HepG2 (cell line): Measurements from ENCODE around the gene U2AF1L4. TPM values are rescaled to one million over a fixed set of nuclear protein-coding genes. Genes with fewer than 3 reads are reported as not detected.

Experiments used
- AHR ChIP-seq: IDR thresholded peaks from 2 replicates; pipeline ENCODE4 v1.6.1; 2018; ENCODE audit warnings: missing genetic modification reagents, missing compliant biosample characterization
- AKAP8 ChIP-seq: sonication (generic); formaldehyde crosslinking; IDR thresholded peaks from 2 replicates; pipeline ENCODE4 v1.5.1; 2020; ENCODE audit warnings: mild to moderate bottlenecking, missing genetic modification reagents
- ATF5 ChIP-seq: sonication (generic); formaldehyde crosslinking; IDR thresholded peaks from 2 replicates; pipeline ENCODE4 v1.4.0; 2020; ENCODE audit warnings: mild to moderate bottlenecking, low read depth, missing genetic modification reagents
- ATRX ChIP-seq: sonication (generic); formaldehyde crosslinking; IDR thresholded peaks from 2 replicates; pipeline ENCODE4 v1.4.0; 2020; ENCODE audit warnings: missing genetic modification reagents, borderline replicate concordance
- CBFB ChIP-seq: sonication (generic); formaldehyde crosslinking; IDR thresholded peaks from 2 replicates; pipeline ENCODE4 v1.4.0; 2020; ENCODE audit warnings: missing genetic modification reagents
- FIP1L1 ChIP-seq: fragments of 200-400 bp; formaldehyde crosslinking; IDR thresholded peaks from 2 replicates; pipeline ENCODE4 v1.6.1; 2018; ENCODE audit warnings: low read depth, mild to moderate bottlenecking, low read length, moderate library complexity, borderline replicate concordance; ENCODE audit not compliant: insufficient read depth
- GATAD2A ChIP-seq: IDR thresholded peaks from 2 replicates; pipeline ENCODE4 v1.6.1; 2016
- MYC ChIP-seq: sonication (generic); formaldehyde crosslinking; IDR thresholded peaks from 2 replicates; pipeline ENCODE4 v1.9.0; 2021; ENCODE audit warnings: missing genetic modification reagents, borderline replicate concordance
- NRL ChIP-seq: sonication (generic); formaldehyde crosslinking; IDR thresholded peaks from 2 replicates; pipeline ENCODE4 v1.5.0; 2020; ENCODE audit warnings: missing genetic modification reagents, mild to moderate bottlenecking, moderate library complexity, borderline replicate concordance
- PBX3 ChIP-seq: sonication (generic); formaldehyde crosslinking; IDR thresholded peaks from 2 replicates; pipeline ENCODE4 v1.8.1; 2023; ENCODE audit warnings: missing genetic modification reagents, inconsistent platforms, borderline replicate concordance
- REPIN1 ChIP-seq: sonication (generic); formaldehyde crosslinking; IDR thresholded peaks from 2 replicates; pipeline ENCODE4 v1.8.0; 2022; ENCODE audit warnings: missing genetic modification reagents, low read depth, mild to moderate bottlenecking, borderline replicate concordance
- REXO4 ChIP-seq: sonication (generic); formaldehyde crosslinking; IDR thresholded peaks from 2 replicates; pipeline ENCODE4 v1.8.0; 2022; ENCODE audit warnings: missing genetic modification reagents, mild to moderate bottlenecking, borderline replicate concordance
- RFX3 ChIP-seq: IDR thresholded peaks from 2 replicates; pipeline ENCODE4 v1.6.1; 2016; ENCODE audit warnings: missing biosample characterization, missing genetic modification reagents
- RFX5 ChIP-seq: IDR thresholded peaks from 2 replicates; pipeline ENCODE4 v1.6.1; 2011; ENCODE audit warnings: low read depth, low read length, improper control_type of control experiment
- THAP7 ChIP-seq: sonication (generic); formaldehyde crosslinking; IDR thresholded peaks from 2 replicates; pipeline ENCODE4 v1.8.1; 2023; ENCODE audit warnings: mild to moderate bottlenecking, missing genetic modification reagents
- YEATS2 ChIP-seq: sonication (generic); formaldehyde crosslinking; IDR thresholded peaks from 2 replicates; pipeline ENCODE4 v1.4.0; 2020; ENCODE audit warnings: missing genetic modification reagents, borderline replicate concordance
- ZFP62 ChIP-seq: sonication (generic); formaldehyde crosslinking; IDR thresholded peaks from 2 replicates; pipeline ENCODE4 v1.4.0; 2020; ENCODE audit warnings: missing genetic modification reagents
- ZNF281 ChIP-seq: sonication (generic); formaldehyde crosslinking; IDR thresholded peaks from 2 replicates; pipeline ENCODE4 v1.4.0; 2020; ENCODE audit warnings: missing genetic modification reagents, borderline replicate concordance
- ZNF558 ChIP-seq: sonication (generic); formaldehyde crosslinking; IDR thresholded peaks from 2 replicates; pipeline ENCODE4 v1.9.0; 2022; ENCODE audit warnings: mild to moderate bottlenecking, missing genetic modification reagents, borderline replicate concordance
- ZNF644 ChIP-seq: IDR thresholded peaks from 2 replicates; pipeline ENCODE4 v1.6.1; 2016; ENCODE audit warnings: low read depth
- ZNF781 ChIP-seq: sonication (generic); formaldehyde crosslinking; IDR thresholded peaks from 2 replicates; pipeline ENCODE4 v1.5.1; 2020; ENCODE audit warnings: borderline replicate concordance, mild to moderate bottlenecking, missing genetic modification reagents; ENCODE audit errors: not compliant biosample characterization
- polyA plus RNA-seq, 8 experiments: library from polyadenylated mRNA; depleted of rRNA in 3 of 8; stranded (reverse) in 7 of 8; unstranded in 1 of 8; fragments of >200 nt; fragmentation: Illumina TruSeq in 4 of 8; extraction: Trizol in 4 of 8; gene quantifications; 2 replicates each; pipeline versions ENCODE4 v1.2.1 to v1.2.3, GENCODE V29; 2011 to 2016; ENCODE audit warnings: low read depth in 4 of 8, missing spikeins in 1 of 8, mixed read lengths in 1 of 8; ENCODE audit not compliant: insufficient read depth in 1 of 8
- total RNA-seq, 5 experiments: library from RNA; depleted of rRNA; stranded (reverse); fragments of >200 nt; fragmentation: Illumina TruSeq; extraction: Trizol; gene quantifications; 2 replicates each; pipeline ENCODE4 v1.2.3, GENCODE V29; 2016; ENCODE audit warnings: low read depth in 1 of 5

Gene U2AF1L4
- total and polyA plus RNA-seq, 2 of the 13 experiments (the other 11 are each of a cell fraction or from before 2014, with no cell fraction given), result 7.9 to 15.4 TPM

GRCh38 chr19:35757749-35758608, 12.8 kb upstream of the U2AF1L4 start, which contains the start of gene PROSER3 (continued):
- TF ChIP-seq ZFP62 (peak; percentile 56; the same call in 1 of the 2 replicates), RFX5 (peak; percentile 24; the same call in 1 of the 2 replicates), GATAD2A (CRISPR knock-in tag) (0 out of 2 replicates have a peak, but pooled peaks have one; percentile 10), YEATS2 (CRISPR knock-in tag) (peak; percentile 22; the same call in 1 of the 2 replicates), AHR (CRISPR knock-in tag) (peak; percentile 42; the same call in 1 of the 2 replicates), RFX3 (peak; percentile 97), REPIN1 (peak; percentile 83; the same call in 1 of the 2 replicates), ATRX (CRISPR knock-in tag) (no peak), ATF5 (CRISPR knock-in tag) (0 out of 2 replicates have a peak, but pooled peaks have one; percentile 58), ZNF644 (CRISPR knock-in tag) (no peak), THAP7 (CRISPR knock-in tag) (0 out of 2 replicates have a peak, but pooled peaks have one; percentile 75), NRL (CRISPR knock-in tag) (peak; percentile 80), MYC (CRISPR knock-in tag) (peak; percentile 80), PBX3 (CRISPR knock-in tag) (peak; percentile 33; the same call in 1 of the 2 replicates), ZNF281 (CRISPR knock-in tag) (no peak), AKAP8 (CRISPR knock-in tag) (no peak), FIP1L1 (0 out of 2 replicates have a peak, but pooled peaks have one; percentile 51), ZNF558 (CRISPR knock-in tag) (no peak), REXO4 (CRISPR knock-in tag) (no peak), ZNF781 (CRISPR knock-in tag) (no peak), CBFB (peak; percentile 97)
